HG02870 (cell line): ENCODE measurements around the gene BCORL1.

ENCODE experiments used
- ATAC-seq: cut with Tn5 transposase; IDR thresholded peaks from one replicate; pipeline ENCODE4 v1.9.1; 2021; ENCODE audit warnings: mild to moderate bottlenecking, moderate library complexity; ENCODE audit not compliant: unreplicated experiment

BCORL1 gene

DNA sequence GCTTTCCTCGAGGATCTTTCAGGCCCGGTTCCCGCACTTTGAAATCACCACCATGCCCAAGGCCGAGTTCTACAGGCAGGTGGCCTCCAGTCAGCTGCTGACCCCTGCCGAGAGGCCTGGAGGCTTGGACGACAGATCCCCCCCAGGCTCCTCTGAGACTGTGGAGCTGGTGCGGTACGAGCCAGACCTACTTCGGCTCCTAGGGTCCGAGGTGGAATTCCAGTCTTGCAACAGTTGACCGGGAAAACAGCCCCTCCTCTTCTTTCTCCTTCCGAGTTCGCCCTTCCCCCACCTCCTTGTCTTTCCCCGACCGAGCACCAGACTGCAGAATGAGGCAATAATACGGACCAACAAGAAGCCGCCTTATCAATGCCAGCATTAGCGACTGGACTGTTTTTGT lies 73.5 kb downstream of the BCORL1 start:
- ATAC-seq = no peak

- ATAC-seq = no peak
Measured at GRCh38 chrX:130057209-130057608, 74.8 kb downstream of the BCORL1 start.

DNA sequence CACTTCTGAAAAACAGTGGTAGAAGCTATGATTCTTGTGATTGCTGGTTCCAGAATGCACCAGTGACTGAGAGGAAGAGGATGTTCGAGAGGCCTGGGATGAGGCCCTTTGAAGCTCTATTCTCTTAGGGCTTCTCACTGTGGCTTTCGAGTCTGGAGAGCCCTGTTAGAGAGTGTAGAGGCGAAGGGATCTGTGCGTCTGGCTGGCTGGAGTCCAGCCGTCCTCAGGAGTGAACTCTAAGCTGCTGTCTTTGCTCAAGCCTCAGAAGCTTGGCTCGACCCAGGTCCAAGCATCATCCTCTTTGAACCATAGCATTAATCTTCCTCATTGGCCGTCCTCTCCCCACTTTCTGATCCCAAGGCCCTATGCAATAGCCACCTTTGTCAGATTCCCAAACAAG lies 76.2 kb downstream of the BCORL1 start:
- ATAC-seq = no peak

DNA sequence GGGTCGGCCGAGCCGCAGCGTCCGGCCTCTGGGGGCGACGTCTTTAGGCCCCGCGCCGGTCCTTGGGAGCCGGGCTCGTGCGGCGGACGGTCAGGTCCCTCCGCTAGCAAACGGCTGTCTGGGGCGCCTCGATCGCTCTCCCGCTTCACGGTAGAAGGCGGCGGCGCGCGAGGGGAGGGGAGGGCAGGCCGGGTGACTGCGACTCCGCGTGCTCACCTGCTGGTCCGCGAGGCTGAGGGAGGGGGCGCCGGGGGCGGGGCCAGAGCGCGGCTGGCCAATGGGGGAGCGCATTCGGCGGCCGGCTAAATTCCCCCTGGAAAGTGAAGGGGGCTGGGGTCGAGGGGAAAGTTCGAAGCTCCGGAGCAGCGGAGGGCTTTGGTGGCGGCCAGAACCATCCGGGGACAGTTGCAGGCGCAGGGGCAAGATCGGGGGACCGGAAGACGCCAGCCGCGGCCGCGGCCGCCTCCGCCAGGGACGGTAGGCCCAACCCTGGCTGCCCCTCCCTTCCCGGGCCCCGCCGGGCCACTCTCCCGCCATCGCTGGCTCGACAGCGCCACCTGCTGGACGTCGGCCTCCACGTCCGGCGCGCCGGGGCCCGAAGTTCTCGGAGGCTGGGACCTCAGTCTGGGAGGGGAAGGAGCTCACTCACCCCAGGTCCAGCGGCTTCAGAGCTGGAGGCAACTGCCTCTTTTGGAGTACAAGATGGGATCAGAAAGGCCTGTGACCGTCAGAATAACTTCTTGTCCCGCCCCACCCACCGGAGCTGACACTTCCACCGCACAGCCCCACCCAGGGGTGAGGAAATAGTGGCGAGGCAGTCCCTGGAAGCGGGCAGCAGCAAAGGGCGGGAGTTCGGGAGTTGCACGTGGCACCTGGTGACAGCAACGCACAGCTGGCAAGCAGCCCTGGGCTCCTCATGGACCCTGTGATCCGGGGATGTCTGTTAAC lies 78.0 kb downstream of the BCORL1 start:
- peak; percentile 85 for ATAC-seq

DNA sequence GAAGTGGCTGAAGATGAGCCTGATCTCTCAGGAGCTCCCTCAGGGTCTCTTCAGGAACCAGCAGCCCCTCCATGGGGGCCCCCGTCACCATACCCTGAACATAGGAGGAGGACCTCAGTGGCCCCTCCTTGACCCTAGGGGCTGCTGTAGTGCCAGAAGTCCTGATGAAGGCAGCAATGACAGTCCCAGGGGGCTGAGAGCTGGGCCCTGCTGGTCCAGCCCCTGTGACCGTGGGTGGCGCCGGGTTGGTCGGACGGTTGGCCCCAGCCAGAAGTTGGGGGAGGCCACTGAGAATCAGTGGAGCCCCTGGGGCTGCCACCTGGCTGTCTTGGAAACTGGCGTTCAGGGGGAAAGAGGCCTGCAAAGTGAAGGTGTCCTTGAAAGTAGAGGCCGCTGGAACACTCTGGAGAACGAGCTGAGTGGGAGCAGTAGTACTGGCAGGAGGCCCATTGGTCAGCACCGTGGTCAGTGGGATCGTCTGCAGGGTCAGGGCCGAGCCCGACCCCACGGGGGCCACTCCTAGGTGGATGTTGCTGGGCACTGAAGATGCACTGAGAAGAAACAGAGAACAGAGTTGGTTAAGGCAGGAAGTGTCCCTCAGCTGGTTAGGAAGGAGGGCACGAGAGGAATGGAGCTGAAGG lies 84.7 kb downstream of the BCORL1 start:
- ATAC-seq = no peak

- ATAC-seq = no peak
Measured at GRCh38 chrX:130071611-130072344, 89.3 kb downstream of the BCORL1 start.

GRCh38 chrX:130072345-130072740 lies 89.9 kb downstream of the BCORL1 start:
- no peak for ATAC-seq

DNA sequence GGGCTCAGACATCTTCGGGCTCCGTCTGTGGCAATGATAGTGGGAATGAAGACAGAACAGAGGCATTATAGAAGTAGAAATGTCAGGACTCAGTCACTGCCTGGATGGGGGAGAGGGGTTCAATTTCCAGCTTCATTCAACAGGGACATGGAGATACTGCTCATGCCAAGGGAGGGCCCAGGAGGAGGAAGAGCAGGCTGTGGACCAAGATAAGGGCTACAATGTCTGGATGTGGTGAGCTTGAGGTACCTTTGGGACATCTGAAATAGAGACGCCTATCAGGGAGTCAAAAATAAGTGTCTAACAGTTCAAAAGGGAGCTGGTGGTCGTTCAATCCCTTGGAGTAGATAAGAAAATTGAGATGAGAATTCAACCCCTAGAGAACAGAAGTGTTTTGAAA lies 93.3 kb downstream of the BCORL1 start:
- no peak for ATAC-seq

GRCh38 chrX:130079824-130080406 lies 97.5 kb downstream of the BCORL1 start:
- no peak for ATAC-seq

DNA sequence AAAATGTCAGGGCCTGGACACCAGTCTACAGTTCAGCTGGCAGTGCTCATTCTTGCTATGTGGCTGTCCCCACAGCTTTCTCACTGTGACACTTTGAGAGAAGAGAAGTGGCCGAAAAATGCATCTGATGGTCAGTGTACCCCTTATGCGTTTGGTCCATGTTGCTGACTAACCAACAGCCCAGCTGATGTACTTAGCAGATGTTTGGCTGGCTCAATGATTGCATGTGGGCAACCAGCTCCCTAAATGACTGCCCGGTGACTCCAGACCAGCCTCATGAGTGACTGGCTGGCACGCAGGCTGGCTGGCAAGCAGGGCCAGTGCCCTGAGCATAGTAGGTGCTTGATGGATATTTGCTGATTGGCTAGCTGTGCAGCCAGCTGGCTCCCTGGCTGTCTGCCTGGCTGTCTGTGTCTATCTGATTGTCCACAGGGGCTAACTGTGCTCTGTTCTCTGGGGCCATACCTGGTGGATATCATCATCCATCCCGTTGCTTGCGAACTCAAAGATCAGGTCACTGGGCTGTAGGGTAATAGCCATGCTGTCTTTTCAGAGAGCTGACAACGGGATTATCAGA lies 98.4 kb downstream of the BCORL1 start:
- ATAC-seq = no peak

- no peak for ATAC-seq
Measured at GRCh38 chrX:130081421-130082045, 99.1 kb downstream of the BCORL1 start.

GRCh38 chrX:130082244-130083106 lies 100.0 kb downstream of the BCORL1 start:
- ATAC-seq = peak; percentile 54

DNA sequence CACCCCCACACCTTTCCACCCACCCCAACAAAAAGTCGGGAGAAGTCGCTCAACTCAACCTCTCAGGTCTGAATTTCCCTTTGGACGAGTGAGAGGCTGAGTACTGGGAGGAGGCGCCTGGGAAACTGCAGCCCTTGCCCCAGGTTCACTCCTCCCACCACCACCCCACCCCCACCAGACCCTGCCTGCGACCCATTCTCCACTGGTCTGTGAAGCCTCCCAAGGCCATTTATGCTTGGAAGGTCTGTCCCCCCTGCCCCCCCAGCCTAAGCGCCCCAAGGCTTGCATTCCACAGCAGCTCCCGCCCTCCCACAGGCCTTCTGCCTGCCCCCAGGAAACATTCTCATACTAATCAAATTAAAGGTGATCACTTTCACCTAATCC lies 100.7 kb downstream of the BCORL1 start:
- ATAC-seq = no peak

DNA sequence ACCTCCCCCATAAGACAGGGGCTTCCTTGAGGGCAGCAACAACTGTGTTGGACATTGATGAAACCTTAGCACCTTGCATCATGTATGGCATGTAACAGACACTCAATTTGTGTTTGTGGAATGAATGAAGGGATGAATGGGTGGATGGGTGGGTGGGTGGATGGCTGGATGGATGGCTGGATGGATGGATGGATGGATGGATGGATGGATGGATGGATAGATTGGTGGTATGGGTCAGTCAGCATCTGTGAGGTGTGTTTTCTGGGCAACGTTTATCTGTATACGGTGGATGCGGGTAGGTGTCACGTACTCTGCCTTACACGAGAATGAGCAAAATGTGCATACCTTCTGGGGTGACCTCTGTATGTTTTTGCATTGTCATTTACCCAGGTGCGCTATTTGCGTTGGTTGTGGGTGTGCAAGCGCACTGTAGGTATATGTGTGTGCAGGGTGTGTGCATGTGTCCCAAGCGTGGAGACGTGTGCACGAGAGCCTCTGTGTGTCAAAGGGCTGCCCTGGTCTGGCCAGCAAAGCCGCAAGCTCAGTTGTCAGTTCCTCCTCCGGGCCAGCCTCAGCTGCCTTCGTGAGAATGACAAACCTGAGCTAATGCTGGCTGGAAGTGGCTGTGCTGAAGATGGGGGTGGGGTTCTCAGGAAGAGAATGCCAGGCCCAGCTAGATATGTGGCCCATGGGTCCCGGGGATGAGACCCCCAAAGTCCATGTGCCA lies 101.4 kb downstream of the BCORL1 start:
- no peak for ATAC-seq

DNA sequence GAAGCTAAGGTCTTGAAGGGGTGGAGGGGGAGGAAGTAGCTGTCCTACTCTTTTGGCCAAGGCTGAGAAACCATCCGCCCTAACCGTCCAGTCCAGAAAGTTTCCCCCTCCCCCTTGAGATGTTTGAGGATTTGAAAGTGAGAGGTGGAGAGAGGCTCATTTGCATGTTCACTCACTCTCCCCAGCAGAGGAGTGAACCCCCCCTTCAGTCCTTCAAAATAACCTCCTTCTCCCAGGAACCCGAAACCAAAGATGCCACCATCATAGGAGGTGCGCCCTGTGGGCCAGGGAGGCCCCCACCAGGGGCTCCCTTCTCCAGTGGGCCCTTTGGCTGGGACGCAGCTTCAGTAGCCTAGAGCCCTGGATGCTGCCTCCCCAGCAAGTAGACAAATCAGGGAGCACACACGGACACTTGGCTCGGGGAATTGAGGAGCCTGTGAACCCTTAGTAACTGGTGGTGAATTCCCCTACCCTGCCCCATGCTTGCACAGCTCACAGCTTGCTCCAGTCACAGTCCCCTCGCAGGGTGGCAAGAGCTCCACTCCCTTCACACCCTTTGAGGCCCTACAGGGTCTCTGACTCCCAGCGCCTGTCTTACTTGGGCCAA lies 102.3 kb downstream of the BCORL1 start:
- peak; percentile 35 for ATAC-seq

DNA sequence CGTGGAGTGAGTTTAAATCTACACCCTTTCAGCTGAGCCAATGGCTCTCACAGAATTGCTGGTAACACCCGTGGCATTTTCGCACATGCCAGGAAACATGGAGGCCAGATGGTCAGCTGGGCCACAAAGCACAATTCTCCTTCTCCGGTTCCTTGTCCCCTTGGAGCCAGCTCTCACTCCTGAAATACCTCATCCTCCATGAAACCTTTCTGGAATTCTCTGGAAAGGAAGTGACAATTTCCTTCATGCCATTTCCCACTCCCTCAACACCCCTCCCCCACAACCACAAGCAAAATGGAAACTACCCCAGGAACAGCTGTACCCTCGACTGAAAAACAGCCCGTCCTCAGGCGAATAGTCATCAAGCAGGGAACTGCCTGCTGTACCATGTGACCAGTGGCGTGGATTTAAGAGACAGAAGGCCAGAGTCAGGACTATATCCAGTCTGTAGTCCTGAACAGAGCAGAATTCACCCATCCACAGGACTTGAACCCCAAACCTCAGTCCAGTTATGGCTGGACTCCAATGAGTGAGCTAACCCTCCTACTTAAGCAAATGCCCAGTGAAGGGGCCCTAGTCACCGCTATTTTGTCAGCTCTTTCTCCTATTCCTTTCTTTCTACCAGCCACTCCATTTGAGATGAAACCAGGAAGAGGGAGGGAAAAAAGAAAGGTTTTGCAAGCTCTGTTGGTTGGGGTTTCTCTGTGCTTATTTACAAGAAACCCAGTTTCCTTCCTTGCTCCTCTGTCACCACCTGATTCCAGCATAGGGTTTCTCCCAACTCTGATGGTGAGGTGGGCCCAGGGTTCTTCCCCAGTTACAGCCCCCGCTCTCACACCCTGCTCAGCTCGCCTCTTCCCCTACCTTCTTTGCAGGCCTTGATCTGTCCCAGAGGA lies 103.4 kb downstream of the BCORL1 start:
- no peak for ATAC-seq

GRCh38 chrX:130086447-130087206 lies 104.2 kb downstream of the BCORL1 start:
- peak; percentile 41 for ATAC-seq
